ENCODE data around the gene RFX3. TPM values are rescaled to one million over a fixed set of nuclear protein-coding genes. Genes with fewer than 3 reads are reported as not detected.

RFX3 gene
- total RNA-seq, 1 experiment from 2014 or later = 7.4 TPM

DNA sequence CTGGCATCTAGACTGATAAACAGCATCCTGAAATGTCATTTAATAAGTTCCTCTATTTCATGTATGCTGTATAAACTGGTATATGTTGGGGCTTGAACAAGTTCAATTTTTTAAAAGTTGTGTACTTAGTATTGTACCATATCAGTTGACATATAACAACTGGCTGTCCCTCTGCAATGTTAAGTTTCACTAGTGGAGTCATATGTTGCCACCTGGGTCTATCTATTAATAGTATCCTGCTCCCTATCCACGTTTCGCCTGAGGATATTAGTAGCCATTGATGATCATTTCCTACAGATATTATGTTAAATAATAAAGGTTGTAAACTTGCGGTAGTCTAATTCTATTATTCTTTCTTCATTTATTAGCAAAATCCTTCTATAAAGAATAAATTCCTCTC lies 177.6 kb downstream of the RFX3 start:
- CTCF ChIA-PET = no interaction called here
- intact Hi-C loops (cut with micrococcal nuclease; ENCODE audit: unreplicated experiment) = no loop called here
- H3K4me3 ChIP-seq (ENCODE audit: low read depth, low read length, poor library complexity, severe bottlenecking) = no peak overlapping the region

DNA sequence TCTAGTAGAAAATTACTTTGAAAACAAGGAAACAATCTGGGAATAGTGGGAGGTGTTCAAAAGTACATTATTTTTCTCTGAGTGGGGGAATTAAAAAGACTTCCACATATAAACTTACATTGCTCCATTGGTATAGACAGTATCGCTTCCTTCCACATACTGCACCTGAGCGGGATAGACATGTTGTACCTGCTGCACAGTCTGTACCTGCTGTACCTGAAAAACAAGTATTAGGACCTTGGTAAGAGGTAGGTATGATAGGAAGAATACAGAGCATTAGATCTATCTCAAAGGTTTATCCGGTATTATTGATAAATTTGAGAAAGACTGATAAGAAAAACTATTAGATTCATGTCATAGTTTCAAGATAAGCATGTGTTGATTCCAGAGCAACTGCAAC lies 179.3 kb downstream of the RFX3 start:
- Histone ChIP-seq H3K4me1 (ENCODE audit: insufficient read depth, low read length, poor library complexity, severe bottlenecking) (peaks cover 7% of the 10 kb centered on the region), H3K4me3 (ENCODE audit: low read depth, low read length, poor library complexity, severe bottlenecking) (no peak overlapping the region), H3K27ac (ENCODE audit: low read depth, low read length, poor library complexity, severe bottlenecking) (no peak overlapping the region), H3K9me3 (ENCODE audit: low read depth, low read length, poor library complexity, severe bottlenecking) (no peaks in the 10 kb centered on the region), H3K27me3 (replicated peaks; ENCODE audit: insufficient read depth, low read depth, low read length, poor library complexity) (no peaks in the 10 kb centered on the region), H3K36me3 (ENCODE audit: insufficient read depth, low read length, poor library complexity, severe bottlenecking) (no peaks in the 10 kb centered on the region)
- no peak for TF ChIP-seq EZH2 (IDR thresholded peaks at IDR 0.05; ENCODE audit: borderline replicate concordance, low read depth, low read length, poor library complexity, severe bottlenecking)
- TF ChIP-seq, protein P1, sequence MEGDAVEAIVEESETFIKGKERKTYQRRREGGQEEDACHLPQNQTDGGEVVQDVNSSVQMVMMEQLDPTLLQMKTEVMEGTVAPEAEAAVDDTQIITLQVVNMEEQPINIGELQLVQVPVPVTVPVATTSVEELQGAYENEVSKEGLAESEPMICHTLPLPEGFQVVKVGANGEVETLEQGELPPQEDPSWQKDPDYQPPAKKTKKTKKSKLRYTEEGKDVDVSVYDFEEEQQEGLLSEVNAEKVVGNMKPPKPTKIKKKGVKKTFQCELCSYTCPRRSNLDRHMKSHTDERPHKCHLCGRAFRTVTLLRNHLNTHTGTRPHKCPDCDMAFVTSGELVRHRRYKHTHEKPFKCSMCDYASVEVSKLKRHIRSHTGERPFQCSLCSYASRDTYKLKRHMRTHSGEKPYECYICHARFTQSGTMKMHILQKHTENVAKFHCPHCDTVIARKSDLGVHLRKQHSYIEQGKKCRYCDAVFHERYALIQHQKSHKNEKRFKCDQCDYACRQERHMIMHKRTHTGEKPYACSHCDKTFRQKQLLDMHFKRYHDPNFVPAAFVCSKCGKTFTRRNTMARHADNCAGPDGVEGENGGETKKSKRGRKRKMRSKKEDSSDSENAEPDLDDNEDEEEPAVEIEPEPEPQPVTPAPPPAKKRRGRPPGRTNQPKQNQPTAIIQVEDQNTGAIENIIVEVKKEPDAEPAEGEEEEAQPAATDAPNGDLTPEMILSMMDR (conservative IDR thresholded peaks at IDR 0.05; ENCODE audit: low read depth, low read length) = no peak
- CTCF ChIA-PET = no interaction called here
- no peak for DNase-seq (ENCODE audit: low spot score)
- POLR2A ChIA-PET (ENCODE audit: low non-redundant PET) = no interaction called here
- intact Hi-C loops (cut with micrococcal nuclease; ENCODE audit: unreplicated experiment) = no loop called here
- no TSS peak for BruUV-seq (replicated peaks)

More for the DNA sequence above, 177.6 kb downstream of the RFX3 start:
- Histone ChIP-seq H3K27me3 (replicated peaks; ENCODE audit: insufficient read depth, low read depth, low read length, poor library complexity) (no peaks in the 10 kb centered on the region), H3K27ac (ENCODE audit: low read depth, low read length, poor library complexity, severe bottlenecking) (no peak overlapping the region), H3K4me1 (ENCODE audit: insufficient read depth, low read length, poor library complexity, severe bottlenecking) (no peaks in the 10 kb centered on the region), H3K36me3 (ENCODE audit: insufficient read depth, low read length, poor library complexity, severe bottlenecking) (no peaks in the 10 kb centered on the region), H3K9me3 (ENCODE audit: low read depth, low read length, poor library complexity, severe bottlenecking) (no peaks in the 10 kb centered on the region)
- TF ChIP-seq, protein P1 (conservative IDR thresholded peaks at IDR 0.05; ENCODE audit: low read depth, low read length) = no peak
- TF ChIP-seq EZH2 (IDR thresholded peaks at IDR 0.05; ENCODE audit: borderline replicate concordance, low read depth, low read length, poor library complexity, severe bottlenecking) = no peak
- POLR2A ChIA-PET (ENCODE audit: low non-redundant PET) = no interaction called here
- no TSS peak for BruUV-seq (replicated peaks)
- DNase-seq (ENCODE audit: low spot score) = no peak

DNA sequence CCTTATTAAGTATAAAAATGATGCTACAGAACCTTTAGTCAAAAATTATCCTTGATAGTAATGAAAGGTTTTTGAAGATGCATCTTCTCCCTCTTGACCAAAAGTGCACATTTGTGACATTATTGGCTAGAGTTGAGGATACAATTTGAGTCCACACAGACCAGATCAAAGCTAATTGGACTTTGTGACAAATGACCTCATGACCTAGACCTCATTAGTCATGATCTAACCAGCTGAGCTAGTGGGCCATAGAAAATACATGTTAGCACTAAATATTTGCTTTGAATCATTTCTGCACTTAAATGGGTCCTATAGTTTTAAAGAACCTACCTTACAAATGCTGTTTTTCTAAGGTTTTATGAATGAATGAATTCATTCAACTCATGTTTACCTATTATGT lies 182.1 kb downstream of the RFX3 start:
- no peak for DNase-seq (ENCODE audit: low spot score)
- Histone ChIP-seq H3K4me3 (ENCODE audit: low read depth, low read length, poor library complexity, severe bottlenecking) (no peak overlapping the region), H3K9me3 (ENCODE audit: low read depth, low read length, poor library complexity, severe bottlenecking) (no peaks in the 10 kb centered on the region), H3K27ac (ENCODE audit: low read depth, low read length, poor library complexity, severe bottlenecking) (no peak overlapping the region), H3K4me1 (ENCODE audit: insufficient read depth, low read length, poor library complexity, severe bottlenecking) (peaks cover 7% of the 10 kb centered on the region), H3K27me3 (replicated peaks; ENCODE audit: insufficient read depth, low read depth, low read length, poor library complexity) (no peaks in the 10 kb centered on the region), H3K36me3 (ENCODE audit: insufficient read depth, low read length, poor library complexity, severe bottlenecking) (no peaks in the 10 kb centered on the region)
- ChIA-PET POLR2A (ENCODE audit: low non-redundant PET) (no interaction called here), CTCF (no interaction called here)
- TF ChIP-seq, protein P1 (conservative IDR thresholded peaks at IDR 0.05; ENCODE audit: low read depth, low read length) = no peak
- TF ChIP-seq EZH2 (IDR thresholded peaks at IDR 0.05; ENCODE audit: borderline replicate concordance, low read depth, low read length, poor library complexity, severe bottlenecking) = no peak
- intact Hi-C loops (cut with micrococcal nuclease; ENCODE audit: unreplicated experiment) = no loop called here
- no TSS peak for BruUV-seq (replicated peaks)
